Vagina (tissue), 2 donors: ENCODE data around the gene DHX34.

Source experiments
- CTCF ChIP-seq, 3 experiments: fragments of 450-650 bp in 2 of 3; fragments of 200-600 bp in 1 of 3; sonication (generic) in 1 of 3; IDR thresholded peaks; one replicate each; pipeline ENCODE4 v1.5.1; 2017 to 2019; ENCODE audit warnings: antibody characterized with exemption in 3 of 3, mild to moderate bottlenecking in 2 of 3, moderate library complexity in 2 of 3
- POLR2A ChIP-seq, 2 donors: fragments of 450-650 bp; IDR thresholded peaks; one replicate each; pipeline ENCODE4 v1.6.1; 2017; ENCODE audit warnings: antibody characterized with exemption in 2 of 2, mild to moderate bottlenecking in 2 of 2, moderate library complexity in 2 of 2
- POLR2AphosphoS5 ChIP-seq, 2 donors: sonication (generic); formaldehyde crosslinking; IDR thresholded peaks; one replicate each; pipeline ENCODE4 v1.9.0; 2017; ENCODE audit warnings: antibody characterized with exemption in 2 of 2, mild to moderate bottlenecking in 2 of 2, low read depth in 1 of 2; ENCODE audit not compliant: insufficient read depth in 1 of 2

- TF ChIP-seq POLR2A (IDR thresholded peaks at IDR 0.05) (no peak), CTCF (IDR thresholded peaks at IDR 0.05) (no peak), POLR2AphosphoS5 (IDR thresholded peaks at IDR 0.05; ENCODE audit: insufficient read depth in 1 of 2, low read depth in 1 of 2) (no peak)
Measured at GRCh38 chr19:47331490-47331889, 17.6 kb upstream of the DHX34 start.
